Measurements from ENCODE around the gene CTCF. TPM values are rescaled to one million over a fixed set of nuclear protein-coding genes. Genes with fewer than 3 reads are reported as not detected.

Gene CTCF
- total RNA-seq, 6 experiments from 2014 or later: 22.6 to 31.1 (median 29.4) TPM

DNA sequence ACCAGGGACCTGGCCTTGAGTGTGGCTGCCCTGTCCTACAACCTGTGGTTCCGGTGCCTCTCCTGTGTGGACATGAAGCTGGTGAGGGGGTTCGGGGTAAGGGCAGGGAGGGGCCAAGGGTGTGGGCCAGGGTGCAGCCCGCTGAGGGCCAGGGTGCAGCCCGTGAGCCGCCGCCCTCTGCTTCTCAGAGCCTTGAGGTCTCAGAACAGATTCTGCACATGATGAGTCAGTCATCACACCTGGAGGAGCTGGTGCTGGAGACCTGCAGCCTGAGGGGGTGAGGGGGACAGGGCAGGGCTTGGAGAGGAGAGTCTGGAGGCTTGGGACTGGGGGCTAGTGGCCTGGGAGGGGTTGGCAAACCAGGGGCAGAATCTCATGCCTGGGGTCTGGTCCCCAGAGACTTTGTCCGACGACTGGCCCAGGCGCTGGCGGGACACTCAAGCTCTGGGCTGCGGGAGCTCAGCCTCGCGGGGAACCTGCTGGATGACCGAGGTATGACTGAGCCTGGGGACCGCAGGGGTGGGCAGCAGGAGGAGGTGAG, 84.9 kb downstream of the CTCF start:
- Mint-ChIP-seq H3K4me3 (no peak overlapping the region), H3K27ac (no peak overlapping the region), H3K4me1 (ENCODE audit: low read depth) (peaks cover 2% of the 10 kb centered on the region; the same call in 1 of the 2 replicates), H3K27me3 (ENCODE audit: insufficient read depth) (peaks cover 45% of the 10 kb centered on the region), H3K36me3 (ENCODE audit: low read depth) (no peaks in the 10 kb centered on the region), H3K9me3 (no peaks in the 10 kb centered on the region)
- TF ChIP-seq, protein P1, sequence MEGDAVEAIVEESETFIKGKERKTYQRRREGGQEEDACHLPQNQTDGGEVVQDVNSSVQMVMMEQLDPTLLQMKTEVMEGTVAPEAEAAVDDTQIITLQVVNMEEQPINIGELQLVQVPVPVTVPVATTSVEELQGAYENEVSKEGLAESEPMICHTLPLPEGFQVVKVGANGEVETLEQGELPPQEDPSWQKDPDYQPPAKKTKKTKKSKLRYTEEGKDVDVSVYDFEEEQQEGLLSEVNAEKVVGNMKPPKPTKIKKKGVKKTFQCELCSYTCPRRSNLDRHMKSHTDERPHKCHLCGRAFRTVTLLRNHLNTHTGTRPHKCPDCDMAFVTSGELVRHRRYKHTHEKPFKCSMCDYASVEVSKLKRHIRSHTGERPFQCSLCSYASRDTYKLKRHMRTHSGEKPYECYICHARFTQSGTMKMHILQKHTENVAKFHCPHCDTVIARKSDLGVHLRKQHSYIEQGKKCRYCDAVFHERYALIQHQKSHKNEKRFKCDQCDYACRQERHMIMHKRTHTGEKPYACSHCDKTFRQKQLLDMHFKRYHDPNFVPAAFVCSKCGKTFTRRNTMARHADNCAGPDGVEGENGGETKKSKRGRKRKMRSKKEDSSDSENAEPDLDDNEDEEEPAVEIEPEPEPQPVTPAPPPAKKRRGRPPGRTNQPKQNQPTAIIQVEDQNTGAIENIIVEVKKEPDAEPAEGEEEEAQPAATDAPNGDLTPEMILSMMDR (IDR thresholded peaks at IDR 0.05): no peak
- no peak for DNase-seq

DNA sequence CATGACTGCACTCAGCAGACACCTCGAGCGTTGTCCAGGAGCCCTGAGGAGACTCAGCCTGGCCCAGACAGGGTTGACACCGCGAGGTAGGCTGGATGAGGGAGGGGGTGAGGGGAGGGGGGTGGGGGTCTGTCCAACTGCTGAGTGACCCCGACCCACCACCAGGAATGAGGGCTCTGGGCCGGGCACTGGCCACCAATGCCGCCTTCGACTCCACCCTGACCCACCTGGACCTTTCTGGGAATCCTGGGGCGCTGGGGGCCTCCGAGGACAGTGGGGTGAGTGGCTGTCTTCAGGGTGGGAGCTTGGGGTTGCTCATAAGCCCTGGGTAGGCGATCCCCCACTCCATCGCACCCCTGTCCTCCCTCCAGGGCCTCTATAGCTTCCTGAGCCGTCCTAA, 85.4 kb downstream of the CTCF start:
- TF ChIP-seq, protein P1 (IDR thresholded peaks at IDR 0.05): no peak
- H3K27me3 Mint-ChIP-seq (ENCODE audit: insufficient read depth): peaks cover 46% of the 10 kb centered on the region
- H3K4me1 Mint-ChIP-seq (ENCODE audit: low read depth): no peaks in the 10 kb centered on the region
- no peaks in the 10 kb centered on the region for H3K36me3 Mint-ChIP-seq (ENCODE audit: low read depth)
- no peaks in the 10 kb centered on the region for H3K9me3 Mint-ChIP-seq
- no peak overlapping the region for H3K27ac Mint-ChIP-seq
- DNase-seq: no peak
- H3K4me3 Mint-ChIP-seq: no peak overlapping the region

GRCh38 chr16:67648088-67648763, 85.9 kb downstream of the CTCF start:
- peaks cover 46% of the 10 kb centered on the region for H3K27me3 Mint-ChIP-seq (ENCODE audit: insufficient read depth)

GRCh38 chr16:67648764-67649407, 86.6 kb downstream of the CTCF start:
- no peak overlapping the region for H3K27ac Mint-ChIP-seq
- no peaks in the 10 kb centered on the region for H3K36me3 Mint-ChIP-seq (ENCODE audit: low read depth)
- TF ChIP-seq, protein P1 (IDR thresholded peaks at IDR 0.05): no peak
- H3K9me3 Mint-ChIP-seq: no peaks in the 10 kb centered on the region
- no peak overlapping the region for H3K4me3 Mint-ChIP-seq
- no peak for DNase-seq
- H3K27me3 Mint-ChIP-seq (ENCODE audit: insufficient read depth): peaks cover 45% of the 10 kb centered on the region
- no peaks in the 10 kb centered on the region for H3K4me1 Mint-ChIP-seq (ENCODE audit: low read depth)

More at GRCh38 chr16:67648088-67648763, 85.9 kb downstream of the CTCF start:
- H3K36me3 Mint-ChIP-seq (ENCODE audit: low read depth): no peaks in the 10 kb centered on the region
- no peaks in the 10 kb centered on the region for H3K9me3 Mint-ChIP-seq
- no peak for DNase-seq
- H3K4me1 Mint-ChIP-seq (ENCODE audit: low read depth): no peaks in the 10 kb centered on the region
- H3K27ac Mint-ChIP-seq: no peak overlapping the region
- H3K4me3 Mint-ChIP-seq: no peak overlapping the region
- TF ChIP-seq, protein P1 (IDR thresholded peaks at IDR 0.05): no peak

GRCh38 chr16:67649494-67649931, 87.2 kb downstream of the CTCF start:
- H3K36me3 Mint-ChIP-seq (ENCODE audit: low read depth): no peaks in the 10 kb centered on the region
- H3K27ac Mint-ChIP-seq: no peak overlapping the region
- H3K9me3 Mint-ChIP-seq: no peaks in the 10 kb centered on the region
- no peak for DNase-seq
- no peak overlapping the region for H3K4me3 Mint-ChIP-seq
- H3K27me3 Mint-ChIP-seq (ENCODE audit: insufficient read depth): peaks cover 42% of the 10 kb centered on the region
- TF ChIP-seq, protein P1 (IDR thresholded peaks at IDR 0.05): no peak
- H3K4me1 Mint-ChIP-seq (ENCODE audit: low read depth): no peaks in the 10 kb centered on the region

Measured in HFFc6 (cell line).